ENCODE results near the gene MOB1B. TPM values are rescaled to one million over a fixed set of nuclear protein-coding genes. Genes with fewer than 3 reads are reported as not detected.
A peak's percentile ranks its signal among the peaks of the same experiment; 100 is the strongest.

The MOB1B gene
- total and polyA plus RNA-seq, 4 donors = 5.9 to 29.8 (median 16.3) TPM

DNA sequence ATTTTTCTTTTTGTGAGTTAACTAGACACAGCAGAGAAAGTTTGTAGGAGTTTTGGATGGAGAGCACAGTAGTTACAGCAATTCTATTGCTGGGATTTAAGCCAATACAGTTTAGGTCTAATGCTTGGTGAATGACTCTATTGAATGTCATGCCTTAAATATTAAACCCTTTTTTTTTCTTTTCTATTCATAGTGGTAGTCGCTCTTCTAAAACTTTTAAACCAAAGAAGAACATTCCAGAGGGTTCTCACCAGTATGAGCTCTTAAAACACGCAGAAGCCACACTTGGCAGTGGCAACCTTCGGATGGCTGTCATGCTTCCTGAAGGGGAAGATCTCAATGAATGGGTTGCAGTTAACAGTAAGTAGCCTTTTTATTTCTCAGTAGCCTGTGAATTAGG is 56.5 kb downstream of the MOB1B start:
- intact Hi-C loops (cut with DNase I) = loop anchor here in 1 of 2 donors (10.0 kb wide), 1 partner anchor 54 kb away; the partner anchor contains the start of gene MOB1B
- no peaks in the 10 kb centered on the region for H3K36me3 ChIP-seq (ENCODE audit: control insufficient read depth in 1 of 2, insufficient read depth in 2 of 2, low read length in 1 of 2)
- ATAC-seq (ENCODE audit: low FRiP score) (no peak), DNase-seq (no peak)
- WGBS, 2 donors = 7 to 12% methylated on average over 3 of the region's 3 CpGs
- H3K4me1 ChIP-seq (ENCODE audit: control insufficient read depth in 1 of 2, insufficient read depth in 2 of 2, low read length in 2 of 2) = no peaks in the 10 kb centered on the region
- no peaks in the 10 kb centered on the region for H3K27me3 ChIP-seq (ENCODE audit: control insufficient read depth in 1 of 2, insufficient read depth in 2 of 2, low read length in 1 of 2)
- no peaks in the 10 kb centered on the region for H3K9me3 ChIP-seq (ENCODE audit: control insufficient read depth, low read length)
- H3K4me3 ChIP-seq (ENCODE audit: low read length in 2 of 2) = no peak overlapping the region
- peak overlapping the region in 1 of 2 donors; percentile 35 for H3K27ac ChIP-seq (ENCODE audit: low read depth in 1 of 2, low read length in 2 of 2)

DNA sequence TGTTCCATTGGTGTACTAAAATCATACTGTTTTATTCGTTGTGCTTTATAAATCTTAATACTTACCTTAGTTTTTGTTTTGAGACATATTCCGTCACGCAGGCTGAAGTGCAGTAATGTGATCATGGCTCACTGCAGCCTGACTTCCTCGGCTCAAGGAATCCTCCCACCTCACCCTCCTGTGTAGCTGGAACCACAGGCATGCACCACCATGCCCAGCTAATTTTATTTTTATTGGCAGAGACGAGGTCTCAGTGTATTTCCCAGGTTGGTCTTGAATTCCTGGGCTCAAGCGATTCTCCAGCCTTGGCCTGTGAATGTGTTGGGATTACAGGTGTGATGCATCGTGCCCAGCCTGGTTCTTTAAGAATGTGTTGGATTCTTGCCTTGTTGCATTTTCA is 66.9 kb downstream of the MOB1B start:
- Histone ChIP-seq H3K4me1 (ENCODE audit: control insufficient read depth in 1 of 2, insufficient read depth in 2 of 2, low read length in 2 of 2) (no peaks in the 10 kb centered on the region), H3K4me3 (ENCODE audit: low read length in 2 of 2) (no peak overlapping the region), H3K27me3 (ENCODE audit: control insufficient read depth in 1 of 2, insufficient read depth in 2 of 2, low read length in 1 of 2) (no peaks in the 10 kb centered on the region), H3K9me3 (ENCODE audit: control insufficient read depth, low read length) (no peaks in the 10 kb centered on the region), H3K27ac (ENCODE audit: low read depth in 1 of 2, low read length in 2 of 2) (no peak overlapping the region), H3K36me3 (ENCODE audit: control insufficient read depth in 1 of 2, insufficient read depth in 2 of 2, low read length in 1 of 2) (no peaks in the 10 kb centered on the region)
- WGBS, 2 donors = 72 to 75% methylated on average over 7 of the region's 7 CpGs
- ATAC-seq (ENCODE audit: low FRiP score) = no peak
- intact Hi-C loops (cut with DNase I) = no loop called here
- no peak for DNase-seq

DNA sequence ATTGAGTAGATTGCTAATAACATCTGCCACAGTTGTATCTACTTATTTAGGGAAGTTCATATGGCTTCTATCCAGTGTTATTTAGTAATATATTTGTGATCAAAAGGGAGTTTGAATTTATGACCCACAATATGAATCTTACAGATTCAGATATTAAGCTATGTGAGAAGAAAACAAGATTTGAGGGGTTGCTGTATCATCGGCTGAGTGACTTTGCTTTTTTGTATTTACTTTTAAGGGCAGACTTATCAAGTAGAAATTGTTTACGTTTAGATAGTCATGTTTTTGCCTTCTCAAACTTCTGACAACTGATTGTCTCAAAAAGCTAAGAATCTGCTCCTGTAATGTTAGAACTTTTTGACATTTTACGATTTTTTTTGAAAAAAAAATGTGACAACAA is 74.1 kb downstream of the MOB1B start:
- H3K9me3 ChIP-seq (ENCODE audit: control insufficient read depth, low read length) = no peaks in the 10 kb centered on the region
- 87 to 90% methylated on average over 3 of the region's 3 CpGs for WGBS, 2 donors
- no peaks in the 10 kb centered on the region for H3K36me3 ChIP-seq (ENCODE audit: control insufficient read depth in 1 of 2, insufficient read depth in 2 of 2, low read length in 1 of 2)
- H3K4me1 ChIP-seq (ENCODE audit: control insufficient read depth in 1 of 2, insufficient read depth in 2 of 2, low read length in 2 of 2) = no peaks in the 10 kb centered on the region
- intact Hi-C loops (cut with DNase I) = no loop called here
- DNase-seq (no peak), ATAC-seq (ENCODE audit: low FRiP score) (no peak)
- H3K27ac ChIP-seq (ENCODE audit: low read depth in 1 of 2, low read length in 2 of 2) = no peak overlapping the region
- H3K4me3 ChIP-seq (ENCODE audit: low read length in 2 of 2) = no peak overlapping the region
- no peaks in the 10 kb centered on the region for H3K27me3 ChIP-seq (ENCODE audit: control insufficient read depth in 1 of 2, insufficient read depth in 2 of 2, low read length in 1 of 2)

DNA sequence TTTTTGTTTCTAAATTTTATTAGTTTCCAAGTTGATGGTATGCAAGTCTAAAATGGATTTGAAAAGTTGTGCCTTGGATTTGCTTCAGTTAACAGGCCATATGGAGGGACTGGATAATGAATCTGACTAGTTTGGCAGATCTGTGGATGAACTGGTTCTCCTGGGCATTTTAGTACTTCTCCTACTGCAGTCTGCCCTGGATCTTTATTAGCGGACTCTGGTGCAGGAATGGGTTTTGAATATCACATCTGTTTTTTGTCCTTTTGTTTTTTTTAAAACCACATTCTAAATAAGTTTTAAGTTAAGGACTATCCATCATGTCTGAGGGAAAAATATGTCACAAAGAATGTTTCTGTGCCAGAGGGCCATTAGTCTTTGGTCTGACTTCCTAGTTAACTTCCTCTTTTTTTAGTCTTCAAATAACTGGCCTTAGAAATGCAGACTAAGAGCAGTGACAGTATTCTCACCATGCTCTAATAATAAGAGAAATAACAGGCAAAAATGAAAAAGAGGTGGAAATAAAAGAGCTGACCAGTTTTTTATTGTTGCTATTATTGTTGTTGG is 77.4 kb downstream of the MOB1B start:
- intact Hi-C loops (cut with DNase I) = no loop called here
- no peaks in the 10 kb centered on the region for H3K36me3 ChIP-seq (ENCODE audit: control insufficient read depth in 1 of 2, insufficient read depth in 2 of 2, low read length in 1 of 2)
- H3K27me3 ChIP-seq (ENCODE audit: control insufficient read depth in 1 of 2, insufficient read depth in 2 of 2, low read length in 1 of 2) = no peaks in the 10 kb centered on the region
- no peak overlapping the region for H3K4me3 ChIP-seq (ENCODE audit: low read length in 2 of 2)
- no peak overlapping the region for H3K27ac ChIP-seq (ENCODE audit: low read depth in 1 of 2, low read length in 2 of 2)
- no peaks in the 10 kb centered on the region for H3K9me3 ChIP-seq (ENCODE audit: control insufficient read depth, low read length)
- ATAC-seq (ENCODE audit: low FRiP score) (no peak), DNase-seq (no peak)
- H3K4me1 ChIP-seq (ENCODE audit: control insufficient read depth in 1 of 2, insufficient read depth in 2 of 2, low read length in 2 of 2) = no peaks in the 10 kb centered on the region
- 88 to 89% methylated on average over 1 of the region's 1 CpG for WGBS, 2 donors

DNA sequence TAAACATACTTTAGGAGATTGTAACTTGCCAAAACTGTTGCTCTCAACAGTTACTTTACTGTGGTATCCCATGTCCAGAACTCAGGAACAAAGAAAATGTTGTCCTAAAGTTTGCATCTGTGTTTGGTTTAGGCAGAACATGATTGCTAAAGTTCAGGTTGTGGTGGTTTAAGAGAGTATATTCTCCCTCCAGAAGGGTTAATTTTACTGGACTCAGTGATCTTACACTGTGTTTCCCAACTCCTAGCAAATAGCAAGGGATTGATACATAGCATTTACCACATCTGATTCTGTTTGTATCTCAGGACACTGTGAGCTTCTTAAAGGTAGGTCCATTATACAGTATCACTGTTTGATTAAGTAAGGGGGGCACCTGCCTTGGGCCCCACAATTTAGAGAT is 78.0 kb downstream of the MOB1B start:
- H3K4me1 ChIP-seq (ENCODE audit: control insufficient read depth in 1 of 2, insufficient read depth in 2 of 2, low read length in 2 of 2) = no peaks in the 10 kb centered on the region
- no peak overlapping the region for H3K4me3 ChIP-seq (ENCODE audit: low read length in 2 of 2)
- H3K9me3 ChIP-seq (ENCODE audit: control insufficient read depth, low read length) = no peaks in the 10 kb centered on the region
- ATAC-seq (ENCODE audit: low FRiP score) (no peak), DNase-seq (no peak)
- intact Hi-C loops (cut with DNase I) = no loop called here
- no peaks in the 10 kb centered on the region for H3K27me3 ChIP-seq (ENCODE audit: control insufficient read depth in 1 of 2, insufficient read depth in 2 of 2, low read length in 1 of 2)
- no peak overlapping the region for H3K27ac ChIP-seq (ENCODE audit: low read depth in 1 of 2, low read length in 2 of 2)
- H3K36me3 ChIP-seq (ENCODE audit: control insufficient read depth in 1 of 2, insufficient read depth in 2 of 2, low read length in 1 of 2) = no peaks in the 10 kb centered on the region

- Histone ChIP-seq H3K4me1 (ENCODE audit: control insufficient read depth in 1 of 2, insufficient read depth in 2 of 2, low read length in 2 of 2) (no peaks in the 10 kb centered on the region), H3K27me3 (ENCODE audit: control insufficient read depth in 1 of 2, insufficient read depth in 2 of 2, low read length in 1 of 2) (no peaks in the 10 kb centered on the region)
- intact Hi-C loops (cut with DNase I) = no loop called here
These were observed 81.9 kb downstream of the MOB1B start for GRCh38 chr4:70984106-70984505.

GRCh38 chr4:70984589-70984988 is 82.4 kb downstream of the MOB1B start:
- ATAC-seq (ENCODE audit: low FRiP score) = no peak
- H3K4me3 ChIP-seq (ENCODE audit: low read length in 2 of 2) = no peak overlapping the region
- H3K36me3 ChIP-seq (ENCODE audit: control insufficient read depth in 1 of 2, insufficient read depth in 2 of 2, low read length in 1 of 2) = no peaks in the 10 kb centered on the region
- H3K4me1 ChIP-seq (ENCODE audit: control insufficient read depth in 1 of 2, insufficient read depth in 2 of 2, low read length in 2 of 2) = no peaks in the 10 kb centered on the region
- no peak for DNase-seq
- no peak overlapping the region for H3K27ac ChIP-seq (ENCODE audit: low read depth in 1 of 2, low read length in 2 of 2)
- no peaks in the 10 kb centered on the region for H3K27me3 ChIP-seq (ENCODE audit: control insufficient read depth in 1 of 2, insufficient read depth in 2 of 2, low read length in 1 of 2)
- WGBS, 2 donors = 91 to 92% methylated on average over 1 of the region's 1 CpG
- intact Hi-C loops (cut with DNase I) = no loop called here
- H3K9me3 ChIP-seq (ENCODE audit: control insufficient read depth, low read length) = no peaks in the 10 kb centered on the region

More at GRCh38 chr4:70984106-70984505, 81.9 kb downstream of the MOB1B start:
- Histone ChIP-seq H3K27ac (ENCODE audit: low read depth in 1 of 2, low read length in 2 of 2) (no peak overlapping the region), H3K4me3 (ENCODE audit: low read length in 2 of 2) (no peak overlapping the region), H3K9me3 (ENCODE audit: control insufficient read depth, low read length) (no peaks in the 10 kb centered on the region), H3K36me3 (ENCODE audit: control insufficient read depth in 1 of 2, insufficient read depth in 2 of 2, low read length in 1 of 2) (no peaks in the 10 kb centered on the region)
- ATAC-seq (ENCODE audit: low FRiP score) (no peak), DNase-seq (no peak)

DNA sequence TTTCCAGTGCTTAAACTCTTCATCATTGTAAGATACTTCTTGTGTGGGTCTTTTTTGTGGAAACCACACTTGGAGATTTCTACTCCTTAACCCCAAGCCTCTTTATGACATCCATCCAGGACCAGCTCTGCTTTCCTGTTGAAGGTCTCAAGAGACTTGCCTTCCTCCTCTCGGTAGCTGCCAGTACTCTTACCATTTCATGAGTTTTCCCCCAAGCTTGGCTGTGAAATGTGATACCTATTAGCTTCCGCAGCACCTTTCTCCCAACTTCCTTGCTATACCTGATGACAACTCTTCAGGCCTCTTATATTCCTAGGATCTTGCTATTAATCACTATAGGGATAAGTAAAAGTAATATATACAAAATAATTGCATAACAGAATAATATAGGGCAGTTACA is 89.4 kb downstream of the MOB1B start:
- intact Hi-C loops (cut with DNase I) = loop anchor here (5.0 to 10.0 kb wide), 3 partner anchors 89 to 307 kb away; partner anchors contain the start of genes MOB1B (in 2 of the 2), GRSF1 (in 1 of the 2) and UTP3 (in 1 of the 2)

DNA sequence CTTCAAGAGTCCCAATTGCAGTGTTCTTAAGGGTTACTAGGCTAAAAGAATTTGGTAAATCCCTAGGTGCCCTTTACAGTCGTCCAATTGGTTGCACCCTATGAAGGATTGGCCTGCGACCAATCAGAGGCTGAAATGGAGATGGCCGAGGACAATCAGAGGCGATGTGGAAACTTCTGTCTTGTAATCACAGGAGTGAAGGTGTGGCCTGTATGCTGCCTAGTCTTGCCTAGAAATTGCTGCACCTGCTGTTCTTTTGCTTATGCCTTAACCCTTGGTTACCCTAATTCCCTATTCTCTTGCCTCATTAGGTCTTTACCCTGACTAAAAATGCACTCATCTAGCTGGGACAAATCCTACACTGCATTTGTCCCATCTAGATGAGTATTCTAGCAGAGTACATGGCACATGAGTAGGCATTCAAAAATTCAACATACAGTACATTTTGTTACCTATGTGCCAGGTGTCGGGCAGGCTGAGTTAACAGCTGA is 90.3 kb downstream of the MOB1B start:
- H3K27me3 ChIP-seq (ENCODE audit: control insufficient read depth in 1 of 2, insufficient read depth in 2 of 2, low read length in 1 of 2) = no peaks in the 10 kb centered on the region
- peak overlapping the region in 1 of 2 donors; percentile 39 for H3K27ac ChIP-seq (ENCODE audit: low read depth in 1 of 2, low read length in 2 of 2)
- WGBS, 2 donors = 78 to 83% methylated on average over 5 of the region's 5 CpGs
- H3K36me3 ChIP-seq (ENCODE audit: control insufficient read depth in 1 of 2, insufficient read depth in 2 of 2, low read length in 1 of 2) = no peaks in the 10 kb centered on the region
- intact Hi-C loops (cut with DNase I) = loop anchor here (5.0 to 10.0 kb wide), 3 partner anchors 90 to 308 kb away; partner anchors contain the start of genes MOB1B (in 2 of the 2), GRSF1 (in 1 of the 2) and UTP3 (in 1 of the 2)
- H3K4me1 ChIP-seq (ENCODE audit: control insufficient read depth in 1 of 2, insufficient read depth in 2 of 2, low read length in 2 of 2) = peaks cover 0 to 3% of the 10 kb centered on the region in 2 donors
- H3K9me3 ChIP-seq (ENCODE audit: control insufficient read depth, low read length) = no peaks in the 10 kb centered on the region
- peak overlapping the region; percentile 30 to 42 for H3K4me3 ChIP-seq (ENCODE audit: low read length in 2 of 2)
- DNase-seq = no peak
- no peak for ATAC-seq (ENCODE audit: low FRiP score)

More for the DNA sequence above, 89.4 kb downstream of the MOB1B start:
- H3K9me3 ChIP-seq (ENCODE audit: control insufficient read depth, low read length) = no peaks in the 10 kb centered on the region
- WGBS, 2 donors = 87 to 88% methylated on average over 2 of the region's 2 CpGs
- no peaks in the 10 kb centered on the region for H3K27me3 ChIP-seq (ENCODE audit: control insufficient read depth in 1 of 2, insufficient read depth in 2 of 2, low read length in 1 of 2)
- peaks cover 0 to 3% of the 10 kb centered on the region in 2 donors for H3K4me1 ChIP-seq (ENCODE audit: control insufficient read depth in 1 of 2, insufficient read depth in 2 of 2, low read length in 2 of 2)
- no peak for DNase-seq
- no peak overlapping the region for H3K4me3 ChIP-seq (ENCODE audit: low read length in 2 of 2)
- ATAC-seq (ENCODE audit: low FRiP score) = no peak
- H3K27ac ChIP-seq (ENCODE audit: low read depth in 1 of 2, low read length in 2 of 2) = no peak overlapping the region
- H3K36me3 ChIP-seq (ENCODE audit: control insufficient read depth in 1 of 2, insufficient read depth in 2 of 2, low read length in 1 of 2) = no peaks in the 10 kb centered on the region

Measured in aorta (tissue), 5 donors.